ENCODE measurements around the gene MAP7. TPM values are rescaled to one million over a fixed set of nuclear protein-coding genes. Genes with fewer than 3 reads are reported as not detected.

MAP7 gene
- total and polyA plus RNA-seq, 2 experiments from 2014 or later = 44.7 to 49.2 TPM

DNA sequence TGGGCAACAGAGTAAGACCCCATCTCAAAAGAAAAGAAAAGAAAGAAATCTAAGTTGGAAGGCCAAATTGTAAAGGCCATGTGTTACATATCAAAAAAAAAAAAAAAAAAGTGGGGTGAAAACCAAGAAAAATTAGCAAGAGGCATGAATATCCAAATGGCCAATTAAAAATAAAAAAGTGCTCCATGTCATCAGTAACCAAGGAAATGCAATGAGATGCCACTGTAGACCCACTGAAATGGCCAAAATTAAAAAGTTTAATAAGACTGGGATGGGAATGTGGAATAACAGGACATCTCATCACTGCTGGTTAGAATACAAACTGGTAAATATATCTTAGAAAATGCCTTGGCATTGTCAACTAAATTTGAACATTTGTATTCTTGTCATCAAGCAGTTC lies 230.5 kb downstream of the MAP7 start (continued):
- TF ChIP-seq, protein P1, sequence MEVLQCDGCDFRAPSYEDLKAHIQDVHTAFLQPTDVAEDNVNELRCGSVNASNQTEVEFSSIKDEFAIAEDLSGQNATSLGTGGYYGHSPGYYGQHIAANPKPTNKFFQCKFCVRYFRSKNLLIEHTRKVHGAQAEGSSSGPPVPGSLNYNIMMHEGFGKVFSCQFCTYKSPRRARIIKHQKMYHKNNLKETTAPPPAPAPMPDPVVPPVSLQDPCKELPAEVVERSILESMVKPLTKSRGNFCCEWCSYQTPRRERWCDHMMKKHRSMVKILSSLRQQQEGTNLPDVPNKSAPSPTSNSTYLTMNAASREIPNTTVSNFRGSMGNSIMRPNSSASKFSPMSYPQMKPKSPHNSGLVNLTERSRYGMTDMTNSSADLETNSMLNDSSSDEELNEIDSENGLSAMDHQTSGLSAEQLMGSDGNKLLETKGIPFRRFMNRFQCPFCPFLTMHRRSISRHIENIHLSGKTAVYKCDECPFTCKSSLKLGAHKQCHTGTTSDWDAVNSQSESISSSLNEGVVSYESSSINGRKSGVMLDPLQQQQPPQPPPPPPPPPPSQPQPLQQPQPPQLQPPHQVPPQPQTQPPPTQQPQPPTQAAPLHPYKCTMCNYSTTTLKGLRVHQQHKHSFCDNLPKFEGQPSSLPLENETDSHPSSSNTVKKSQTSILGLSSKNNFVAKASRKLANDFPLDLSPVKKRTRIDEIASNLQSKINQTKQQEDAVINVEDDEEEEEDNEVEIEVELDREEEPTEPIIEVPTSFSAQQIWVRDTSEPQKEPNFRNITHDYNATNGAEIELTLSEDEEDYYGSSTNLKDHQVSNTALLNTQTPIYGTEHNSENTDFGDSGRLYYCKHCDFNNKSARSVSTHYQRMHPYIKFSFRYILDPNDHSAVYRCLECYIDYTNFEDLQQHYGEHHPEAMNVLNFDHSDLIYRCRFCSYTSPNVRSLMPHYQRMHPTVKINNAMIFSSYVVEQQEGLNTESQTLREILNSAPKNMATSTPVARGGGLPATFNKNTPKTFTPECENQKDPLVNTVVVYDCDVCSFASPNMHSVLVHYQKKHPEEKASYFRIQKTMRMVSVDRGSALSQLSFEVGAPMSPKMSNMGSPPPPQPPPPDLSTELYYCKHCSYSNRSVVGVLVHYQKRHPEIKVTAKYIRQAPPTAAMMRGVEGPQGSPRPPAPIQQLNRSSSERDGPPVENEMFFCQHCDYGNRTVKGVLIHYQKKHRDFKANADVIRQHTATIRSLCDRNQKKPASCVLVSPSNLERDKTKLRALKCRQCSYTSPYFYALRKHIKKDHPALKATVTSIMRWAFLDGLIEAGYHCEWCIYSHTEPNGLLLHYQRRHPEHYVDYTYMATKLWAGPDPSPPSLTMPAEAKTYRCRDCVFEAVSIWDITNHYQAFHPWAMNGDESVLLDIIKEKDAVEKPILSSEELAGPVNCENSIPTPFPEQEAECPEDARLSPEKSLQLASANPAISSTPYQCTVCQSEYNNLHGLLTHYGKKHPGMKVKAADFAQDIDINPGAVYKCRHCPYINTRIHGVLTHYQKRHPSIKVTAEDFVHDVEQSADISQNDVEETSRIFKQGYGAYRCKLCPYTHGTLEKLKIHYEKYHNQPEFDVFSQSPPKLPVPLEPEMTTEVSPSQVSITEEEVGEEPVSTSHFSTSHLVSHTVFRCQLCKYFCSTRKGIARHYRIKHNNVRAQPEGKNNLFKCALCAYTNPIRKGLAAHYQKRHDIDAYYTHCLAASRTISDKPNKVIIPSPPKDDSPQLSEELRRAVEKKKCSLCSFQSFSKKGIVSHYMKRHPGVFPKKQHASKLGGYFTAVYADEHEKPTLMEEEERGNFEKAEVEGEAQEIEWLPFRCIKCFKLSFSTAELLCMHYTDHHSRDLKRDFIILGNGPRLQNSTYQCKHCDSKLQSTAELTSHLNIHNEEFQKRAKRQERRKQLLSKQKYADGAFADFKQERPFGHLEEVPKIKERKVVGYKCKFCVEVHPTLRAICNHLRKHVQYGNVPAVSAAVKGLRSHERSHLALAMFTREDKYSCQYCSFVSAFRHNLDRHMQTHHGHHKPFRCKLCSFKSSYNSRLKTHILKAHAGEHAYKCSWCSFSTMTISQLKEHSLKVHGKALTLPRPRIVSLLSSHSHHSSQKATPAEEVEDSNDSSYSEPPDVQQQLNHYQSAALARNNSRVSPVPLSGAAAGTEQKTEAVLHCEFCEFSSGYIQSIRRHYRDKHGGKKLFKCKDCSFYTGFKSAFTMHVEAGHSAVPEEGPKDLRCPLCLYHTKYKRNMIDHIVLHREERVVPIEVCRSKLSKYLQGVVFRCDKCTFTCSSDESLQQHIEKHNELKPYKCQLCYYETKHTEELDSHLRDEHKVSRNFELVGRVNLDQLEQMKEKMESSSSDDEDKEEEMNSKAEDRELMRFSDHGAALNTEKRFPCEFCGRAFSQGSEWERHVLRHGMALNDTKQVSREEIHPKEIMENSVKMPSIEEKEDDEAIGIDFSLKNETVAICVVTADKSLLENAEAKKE (CRISPR knock-in tag; IDR thresholded peaks at IDR 0.05) = no peak
- TF ChIP-seq EZH2phosphoT487 (IDR thresholded peaks at IDR 0.05; ENCODE audit: unreplicated experiment) (no peak), POLR2AphosphoS5 (IDR thresholded peaks at IDR 0.05; ENCODE audit: low read depth) (no peak)

DNA sequence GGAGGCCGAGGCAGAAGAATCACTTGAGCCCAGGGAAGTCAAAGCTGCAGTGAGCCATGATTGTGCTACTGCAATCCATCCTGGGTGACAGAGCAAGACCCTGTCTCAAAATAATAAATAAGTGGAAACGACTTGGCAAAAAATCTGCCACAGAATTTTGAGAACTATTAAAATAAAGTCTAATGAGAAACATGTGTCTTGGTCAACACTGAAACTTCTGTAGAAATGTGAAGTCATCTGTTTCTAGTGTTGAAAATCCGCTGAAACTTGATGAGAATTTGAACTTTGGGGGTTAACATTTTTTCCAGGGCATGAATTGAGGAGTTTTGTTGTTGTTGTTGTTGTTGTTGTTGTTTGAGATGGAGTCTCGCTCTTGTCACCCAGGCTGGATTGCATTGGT lies 231.5 kb downstream of the MAP7 start:
- Mint-ChIP-seq H3K4me3 (no peak overlapping the region), H3K27ac (no peak overlapping the region), H3K9me3 (no peaks in the 10 kb centered on the region), H3K36me3 (ENCODE audit: low read depth) (no peaks in the 10 kb centered on the region), H3K27me3 (ENCODE audit: insufficient read depth, low read depth, poor library complexity) (no peaks in the 10 kb centered on the region), H3K4me1 (no peaks in the 10 kb centered on the region; the same call in 2 of the 3 replicates)
- Histone ChIP-seq H3K36me3 (ENCODE audit: insufficient read depth) (no peaks in the 10 kb centered on the region), H4K20me1 (replicated peaks; ENCODE audit: insufficient read depth) (no peaks in the 10 kb centered on the region), H3K27me3 (ENCODE audit: insufficient read depth) (no peaks in the 10 kb centered on the region), H3K9me2 (ENCODE audit: insufficient read depth) (no peaks in the 10 kb centered on the region), H3K4me3 (no peak overlapping the region), H3K4me1 (ENCODE audit: insufficient read depth) (no peaks in the 10 kb centered on the region), H3K27ac (ENCODE audit: low read depth) (no peak overlapping the region), H3F3A (replicated peaks; ENCODE audit: low read depth) (no peaks in the 10 kb centered on the region), H2AFZ (no peak overlapping the region), H3K4me2 (no peak overlapping the region), H3K79me2 (replicated peaks; ENCODE audit: insufficient read depth) (no peaks in the 10 kb centered on the region)
- DNase-seq (ENCODE audit: low spot score) = no peak
- no peak for ATAC-seq
- TF ChIP-seq REST (IDR thresholded peaks at IDR 0.05; ENCODE audit: unreplicated experiment) = no peak
- TF ChIP-seq, protein P1 (CRISPR knock-in tag; IDR thresholded peaks at IDR 0.05) = no peak
- TF ChIP-seq CREB1 (CRISPR knock-in tag; IDR thresholded peaks at IDR 0.05; ENCODE audit: low read depth) = no peak
- no peak for TF ChIP-seq JUNB (IDR thresholded peaks at IDR 0.05; ENCODE audit: unreplicated experiment)
